HG02970 (cell line): ENCODE results near the gene CDH23.

Experiments used
- ATAC-seq: cut with Tn5 transposase; IDR thresholded peaks from one replicate; pipeline ENCODE4 v1.9.1; 2021; ENCODE audit warnings: mild to moderate bottlenecking, moderate library complexity, moderate number of reproducible peaks; ENCODE audit not compliant: unreplicated experiment, low FRiP score

The CDH23 gene

GRCh38 chr10:71390921-71391690, 5.6 kb upstream of the CDH23 start:
- no peak for ATAC-seq

GRCh38 chr10:71391701-71392100, 5.0 kb upstream of the CDH23 start:
- no peak for ATAC-seq

DNA sequence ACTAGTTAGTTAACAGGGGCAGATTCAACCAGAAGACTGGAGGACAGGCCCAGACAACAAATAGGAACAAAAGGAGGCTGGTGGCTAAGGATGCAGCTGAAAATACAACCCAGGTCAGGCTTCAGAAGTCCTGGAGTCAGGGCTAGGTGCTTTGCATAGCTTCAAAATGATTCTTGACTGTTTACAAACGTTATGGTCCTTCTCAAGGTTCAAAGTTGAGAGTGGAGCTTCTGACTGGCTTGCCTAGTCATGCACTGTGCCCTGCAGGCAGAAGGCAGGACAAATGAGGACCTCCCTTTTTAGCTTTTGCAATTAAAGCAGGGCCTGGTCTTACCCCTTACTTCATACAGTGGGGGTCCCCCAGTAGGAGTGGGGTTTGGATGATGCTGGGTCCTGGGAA, 4.4 kb upstream of the CDH23 start:
- ATAC-seq: no peak

GRCh38 chr10:71392791-71393781, 3.6 kb upstream of the CDH23 start:
- no peak for ATAC-seq

- no peak for ATAC-seq
Observed at GRCh38 chr10:71393841-71394475, 2.8 kb upstream of the CDH23 start.

DNA sequence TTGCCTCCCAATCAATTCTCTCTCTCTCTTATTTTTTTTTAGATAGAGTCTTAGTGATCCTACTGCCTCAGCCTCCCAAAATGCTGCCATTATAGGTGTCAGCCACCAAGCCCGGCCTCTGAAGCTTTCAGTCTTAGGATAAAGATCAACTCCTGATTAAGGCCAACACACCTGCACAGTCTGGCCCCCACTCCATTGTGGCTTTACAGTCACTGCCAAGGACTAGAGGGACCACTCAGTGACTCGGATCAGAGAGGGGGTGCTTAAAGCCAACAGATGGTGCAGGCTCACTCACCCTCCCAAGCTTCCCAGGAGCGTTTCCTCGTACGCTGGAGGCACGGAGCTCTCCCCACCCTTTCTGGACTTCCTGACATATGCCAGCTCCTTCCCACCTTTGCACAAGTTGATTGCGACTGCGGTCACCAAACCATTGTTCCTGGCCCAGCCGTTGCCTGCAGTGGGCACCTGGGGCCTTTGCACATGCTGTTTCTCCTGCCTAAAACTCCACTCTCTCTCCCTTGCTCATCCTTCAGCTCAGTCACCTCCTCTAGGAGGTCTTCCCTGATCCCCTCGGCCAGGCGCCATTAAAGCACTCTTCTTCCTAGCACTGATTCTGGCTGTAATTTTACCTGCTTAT, 1.7 kb upstream of the CDH23 start:
- no peak for ATAC-seq

DNA sequence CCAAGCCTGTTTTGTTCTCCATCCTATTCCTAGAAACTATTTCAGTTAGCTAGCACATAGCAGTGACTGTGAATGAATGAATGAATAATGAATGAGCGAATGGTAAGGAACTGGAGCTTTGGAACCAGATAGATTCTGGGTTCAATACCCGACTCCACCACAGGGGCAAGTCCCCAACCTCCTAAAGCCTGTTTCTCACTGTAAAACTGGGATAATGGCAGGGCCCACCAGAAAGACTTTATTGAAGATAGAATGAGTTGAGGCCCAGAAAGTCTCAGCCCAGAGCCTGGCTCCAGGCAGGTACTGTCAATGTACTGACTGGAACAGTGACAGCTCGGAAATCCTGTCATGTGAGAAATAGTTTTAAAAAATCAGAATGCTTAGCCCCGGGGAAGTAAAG, 1.1 kb upstream of the CDH23 start:
- ATAC-seq: no peak

DNA sequence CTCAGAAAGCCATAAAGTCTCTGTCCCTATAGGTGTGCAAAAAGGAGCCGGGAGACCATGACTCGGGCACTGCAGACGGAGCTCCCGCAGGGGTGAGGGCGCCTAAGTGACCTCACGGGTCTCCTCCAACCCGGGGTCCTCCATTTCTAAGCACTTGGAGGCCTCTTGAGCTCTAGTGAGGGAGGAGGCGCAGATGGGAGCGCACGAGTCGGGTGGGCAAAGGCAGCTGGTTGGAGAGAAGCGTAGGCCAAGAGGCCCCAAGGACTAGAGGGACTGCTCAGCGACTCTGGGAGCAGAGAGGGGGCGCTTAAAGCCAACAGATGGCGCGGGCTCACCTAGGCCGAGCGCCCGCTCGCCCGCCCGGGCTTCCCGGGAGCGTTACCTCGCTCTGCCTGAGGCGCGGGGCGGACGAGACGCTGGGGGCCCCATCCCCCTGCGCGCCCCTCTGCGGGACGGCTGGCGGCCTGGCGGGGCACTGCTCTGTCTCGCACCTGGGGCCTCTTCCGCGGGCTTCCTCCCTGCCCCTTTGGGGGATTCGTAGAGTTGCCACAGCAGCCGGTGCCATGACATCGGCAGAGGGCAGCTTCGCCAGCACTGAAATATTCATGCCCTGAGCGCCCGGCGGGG, 523 bp upstream of the CDH23 start:
- no peak for ATAC-seq

GRCh38 chr10:71397296-71398212, 834 bp downstream of the CDH23 start:
- no peak for ATAC-seq

DNA sequence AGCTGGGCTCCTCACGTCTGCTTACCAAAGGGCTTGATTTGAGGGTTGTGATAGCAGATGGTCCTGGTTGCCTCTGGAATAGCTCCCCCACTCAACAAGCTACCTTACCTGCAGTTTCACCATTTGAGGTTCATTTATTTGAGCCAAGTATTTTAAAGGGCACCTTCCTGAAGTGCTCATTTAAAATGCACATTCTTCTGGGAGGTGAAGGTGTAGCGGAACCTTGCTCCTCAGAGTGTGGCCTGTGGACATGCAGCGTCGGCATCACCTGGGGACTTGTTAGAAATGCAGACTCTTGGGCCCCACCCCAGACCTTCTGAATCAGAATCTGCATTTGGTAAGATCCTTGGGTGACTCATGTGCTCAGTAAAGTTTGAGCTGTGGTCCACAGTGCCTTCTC, 2.3 kb downstream of the CDH23 start:
- no peak for ATAC-seq

- no peak for ATAC-seq
Observed at GRCh38 chr10:71399946-71400345, 3.2 kb downstream of the CDH23 start.

DNA sequence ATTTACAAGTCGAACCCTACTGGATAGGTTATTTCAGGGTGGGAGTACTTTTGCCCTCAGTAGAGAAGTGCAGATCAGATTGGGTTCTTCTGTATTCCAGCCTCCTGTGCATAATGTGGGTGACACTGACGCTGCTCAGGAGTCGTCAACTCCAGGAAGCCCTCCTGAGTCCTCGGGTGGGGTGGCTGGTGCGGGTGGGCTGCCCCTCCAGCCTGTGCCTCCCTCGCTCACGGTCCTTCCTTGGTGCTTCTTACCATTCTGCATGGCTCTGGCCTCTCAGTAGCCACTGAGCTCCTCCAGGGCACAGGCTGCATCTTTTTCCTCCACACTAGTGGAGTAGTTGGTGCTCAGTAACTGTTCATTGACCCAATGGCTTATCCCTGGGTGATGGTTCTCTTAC, 4.3 kb downstream of the CDH23 start:
- ATAC-seq: no peak

- no peak for ATAC-seq
Observed at GRCh38 chr10:71402005-71402404, 5.3 kb downstream of the CDH23 start.

- ATAC-seq: no peak
Observed at GRCh38 chr10:71404503-71405295, 8.0 kb downstream of the CDH23 start.

DNA sequence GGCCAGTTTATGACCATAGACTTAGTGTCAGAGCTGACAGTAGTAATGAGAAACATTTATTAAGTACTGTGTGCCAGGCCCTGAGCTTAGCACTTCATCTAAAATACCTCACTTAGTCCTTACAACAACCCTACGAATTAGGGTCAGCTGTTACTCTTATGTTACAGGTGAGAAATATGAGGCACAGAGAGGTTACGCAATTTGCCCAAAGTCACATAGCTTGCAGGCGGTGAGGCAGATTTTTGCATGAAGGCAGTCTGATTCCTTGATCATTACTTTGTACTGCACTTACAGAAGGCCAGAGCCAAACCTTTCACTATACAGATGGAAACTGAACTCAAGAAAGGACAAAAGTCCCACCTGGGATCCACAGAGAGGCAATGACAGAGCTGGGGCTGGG, 10.2 kb downstream of the CDH23 start:
- ATAC-seq: no peak

DNA sequence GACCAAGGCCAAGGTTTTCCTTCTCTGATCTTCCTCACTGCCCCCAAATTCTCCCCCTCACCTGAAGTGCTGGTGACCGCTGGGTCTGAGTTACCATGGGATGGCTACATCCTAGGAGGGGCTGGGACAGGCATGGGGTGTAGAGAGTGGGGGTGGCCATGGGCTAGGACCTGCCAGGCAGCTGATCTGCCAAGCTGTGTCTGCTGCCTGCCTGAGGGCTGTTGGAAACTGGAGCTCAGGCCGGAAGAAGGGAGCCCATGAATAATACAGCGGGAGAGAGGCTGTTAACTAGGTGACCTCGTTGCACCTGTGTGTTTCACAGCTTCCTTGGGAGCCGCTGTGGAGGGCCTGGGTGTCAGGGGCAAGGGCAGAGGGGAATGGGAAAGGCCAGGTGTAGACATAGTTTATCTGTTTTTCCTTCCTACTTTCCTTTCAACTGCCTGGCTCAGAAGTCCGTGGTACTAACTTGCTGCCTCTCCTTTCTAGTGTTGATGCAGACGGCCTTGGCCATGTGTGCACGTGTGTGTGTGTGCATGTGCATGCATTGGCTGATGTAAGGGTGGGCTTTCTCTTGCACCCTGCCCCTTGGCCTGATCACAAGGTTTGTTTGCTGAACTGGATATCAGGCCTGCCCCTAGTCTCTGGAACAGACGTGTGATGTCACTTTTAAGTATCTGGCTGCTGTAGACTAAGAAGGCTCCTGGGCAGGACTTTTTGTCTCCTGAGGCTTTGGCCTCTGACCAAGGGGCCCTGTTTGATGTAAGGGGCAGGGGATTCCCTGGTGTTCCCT, 11.9 kb downstream of the CDH23 start:
- no peak for ATAC-seq

DNA sequence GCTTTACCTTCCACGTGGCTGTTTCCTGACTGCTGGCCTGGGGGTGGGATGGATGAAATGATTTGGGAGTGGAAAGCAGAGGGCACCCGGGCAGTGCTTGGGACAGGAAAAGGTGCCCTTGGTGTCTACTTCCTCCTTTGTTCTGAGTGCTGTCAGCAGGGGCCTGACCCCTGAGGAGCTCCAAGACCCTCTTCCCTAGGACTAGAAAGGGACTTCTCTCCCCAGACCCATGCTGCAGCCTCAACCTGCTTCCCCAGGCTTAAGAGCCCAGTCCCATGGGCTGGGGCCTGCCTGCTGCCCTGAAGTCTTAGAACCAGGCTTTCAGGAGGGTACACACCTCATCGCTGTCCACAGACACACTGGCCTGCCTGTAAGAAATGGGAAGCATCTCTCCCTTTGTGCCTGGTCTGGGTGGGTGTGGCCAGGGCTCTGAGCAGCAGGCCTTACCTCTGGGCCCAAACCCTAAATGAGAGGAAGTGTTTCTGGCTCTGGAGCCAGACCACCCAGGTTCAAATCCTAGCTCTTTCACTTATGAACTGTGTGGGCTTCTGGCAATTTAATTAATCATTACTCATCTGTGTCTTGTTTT, 12.9 kb downstream of the CDH23 start:
- ATAC-seq: no peak
